H1 (cell line): ENCODE measurements around the gene TRIM22. TPM values are rescaled to one million over a fixed set of nuclear protein-coding genes. Genes with fewer than 3 reads are reported as not detected.

Source experiments
- CTCF ChIA-PET: fragments of 300-600 bp; sonication (Branson Sonifier 250); formaldehyde crosslinking; loops from one replicate; lab custom pipeline; 2021; ENCODE audit not compliant: partially characterized antibody; lab: Charles Lee
- POLR2A ChIA-PET: fragments of 300-600 bp; sonication (Branson Sonifier 250); formaldehyde crosslinking; loops from one replicate; lab custom pipeline; 2021; ENCODE audit warnings: inconsistent platforms; ENCODE audit not compliant: partially characterized antibody; lab: Charles Lee
- DNase-seq, 2 experiments: peaks; one replicate each; pipeline versions ENCODE4 v3.0.0 to v3.0.0-alpha.2; 2010 to 2022; ENCODE audit warnings: low spot score in 2 of 2, low read depth in 1 of 2, mixed read lengths in 1 of 2
- FAIRE-seq: peaks from 2 replicates; lab custom pipeline; 2011; peaks lifted over from hg19 to GRCh38; lab: Jason Lieb, UNC
- H2AFZ ChIP-seq: 2 replicates; pipeline ENCODE4 v1.8.1; 2012; ENCODE audit warnings: low read length, inconsistent platforms
- H2AK5ac ChIP-seq: 2 replicates; pipeline ENCODE4 v1.6.1; 2013; ENCODE audit warnings: low read depth, low read length
- H2BK120ac ChIP-seq: replicated peaks from 2 replicates; pipeline ENCODE3; 2013; ENCODE audit warnings: low read depth, low read length, inconsistent platforms
- H2BK12ac ChIP-seq: 2 replicates; pipeline ENCODE4 v1.6.1; 2013; ENCODE audit warnings: low read depth, low read length
- H2BK15ac ChIP-seq: 2 replicates; pipeline ENCODE4 v1.6.1; 2013; ENCODE audit warnings: low read length
- H2BK20ac ChIP-seq: 2 replicates; pipeline ENCODE4 v1.6.1; 2013; ENCODE audit warnings: low read length
- H2BK5ac ChIP-seq: 2 replicates; pipeline ENCODE4 v1.6.1; 2013; ENCODE audit warnings: low read depth, low read length
- H3K14ac ChIP-seq: 2 replicates; pipeline ENCODE4 v1.6.1; 2013; ENCODE audit warnings: inconsistent platforms; ENCODE audit not compliant: insufficient read length
- H3K18ac ChIP-seq: 2 replicates; pipeline ENCODE4 v1.6.1; 2013; ENCODE audit warnings: low read length; ENCODE audit errors: extremely low read depth
- H3K23ac ChIP-seq: 2 replicates; pipeline ENCODE4 v1.6.1; 2013; ENCODE audit warnings: inconsistent platforms; ENCODE audit not compliant: insufficient read length
- H3K23me2 ChIP-seq: 2 replicates; pipeline ENCODE4 v1.6.1; 2013; ENCODE audit warnings: low read depth, low read length
- H3K27ac ChIP-seq: 2 replicates; pipeline ENCODE4 v1.6.1; 2011; ENCODE audit warnings: low read depth, low read length, inconsistent platforms
- H3K27me3 ChIP-seq, 4 experiments: replicated peaks in 1 of 4; 1 replicate in 1 of 4; 2 replicates in 3 of 4; pipeline versions ENCODE4 v1.6.1 to v1.8.1; 2011 to 2013; ENCODE audit warnings: low read length in 3 of 4, mild to moderate bottlenecking in 3 of 4, inconsistent platforms in 2 of 4, mixed read lengths in 2 of 4, moderate library complexity in 1 of 4; ENCODE audit not compliant: control insufficient read depth in 3 of 4, insufficient read depth in 3 of 4; ENCODE audit errors: extremely low read depth in 1 of 4
- H3K36me3 ChIP-seq, 4 experiments: 2 replicates each; pipeline versions ENCODE4 v1.6.1 to v1.8.1; 2011 to 2013; ENCODE audit warnings: mild to moderate bottlenecking in 4 of 4, low read length in 3 of 4, moderate library complexity in 2 of 4, control low read depth in 1 of 4, inconsistent platforms in 1 of 4; ENCODE audit not compliant: insufficient read depth in 4 of 4, control insufficient read depth in 2 of 4
- H3K4ac ChIP-seq: replicated peaks from 2 replicates; pipeline ENCODE3; 2013; ENCODE audit warnings: low read length, low read depth, mixed read lengths, inconsistent platforms; ENCODE audit not compliant: insufficient read length
- H3K4me1 ChIP-seq, 4 experiments: replicated peaks in 1 of 4; 1 replicate in 1 of 4; 2 replicates in 3 of 4; pipeline versions ENCODE4 v1.6.1 to v1.8.1; 2011 to 2013; ENCODE audit warnings: low read length in 3 of 4, inconsistent platforms in 2 of 4, mixed read lengths in 1 of 4; ENCODE audit not compliant: insufficient read depth in 4 of 4, control insufficient read depth in 3 of 4
- H3K4me2 ChIP-seq, 2 experiments: 2 replicates each; pipeline versions ENCODE4 v1.6.1 to v1.8.1; 2011 to 2013; ENCODE audit warnings: low read depth in 2 of 2, low read length in 2 of 2, control low read depth in 1 of 2, inconsistent platforms in 1 of 2, mild to moderate bottlenecking in 1 of 2; ENCODE audit not compliant: insufficient read depth in 1 of 2
- H3K4me3 ChIP-seq, 4 experiments: fragments of 200-600, 300-600 bp in 1 of 4; sonication (generic), shearing (Covaris generic), sonication (Bioruptor Twin) in 1 of 4; 2 replicates each; pipeline versions ENCODE4 v1.5.1 to v1.8.1; 2011 to 2016; ENCODE audit warnings: low read length in 4 of 4, low read depth in 3 of 4, control low read depth in 2 of 4, inconsistent platforms in 2 of 4, mild to moderate bottlenecking in 2 of 4, mixed read lengths in 1 of 4, moderate library complexity in 1 of 4; ENCODE audit not compliant: insufficient read depth in 2 of 4; ENCODE audit errors: extremely low read depth in 1 of 4
- H3K56ac ChIP-seq: replicated peaks from 2 replicates; pipeline ENCODE3; 2013; ENCODE audit warnings: low read depth, mild to moderate bottlenecking, mixed read lengths, low read length, inconsistent platforms; ENCODE audit not compliant: insufficient read length
- H3K79me1 ChIP-seq: 2 replicates; pipeline ENCODE4 v1.6.1; 2013; ENCODE audit warnings: low read depth, low read length, control low read depth
- H3K79me2 ChIP-seq, 2 experiments: 2 replicates each; pipeline versions ENCODE4 v1.6.1 to v1.8.1; 2012 to 2013; ENCODE audit warnings: low read length in 2 of 2, mild to moderate bottlenecking in 2 of 2, inconsistent platforms in 1 of 2; ENCODE audit not compliant: insufficient read depth in 2 of 2, control insufficient read depth in 1 of 2
- H3K9ac ChIP-seq, 4 experiments: replicated peaks in 1 of 4; 1 replicate in 1 of 4; 2 replicates in 3 of 4; pipeline versions ENCODE4 v1.6.1 to v1.8.1; 2011 to 2013; ENCODE audit warnings: low read depth in 3 of 4, low read length in 3 of 4, control low read depth in 2 of 4, mild to moderate bottlenecking in 2 of 4, moderate library complexity in 2 of 4, inconsistent platforms in 1 of 4; ENCODE audit errors: extremely low read depth in 1 of 4
- H3K9me3 ChIP-seq, 2 experiments: 2 replicates each; pipeline versions ENCODE4 v1.6.1 to v1.8.1; 2012 to 2013; ENCODE audit warnings: mild to moderate bottlenecking in 2 of 2, moderate library complexity in 2 of 2, control low read depth in 1 of 2, inconsistent platforms in 1 of 2, low read depth in 1 of 2, low read length in 1 of 2, mixed read lengths in 1 of 2; ENCODE audit not compliant: insufficient read depth in 2 of 2
- H4K20me1 ChIP-seq, 2 experiments: replicated peaks in 1 of 2; 2 replicates each; pipeline versions ENCODE3 to v1.8.1; 2011 to 2013; ENCODE audit warnings: inconsistent platforms in 2 of 2, low read length in 2 of 2, mild to moderate bottlenecking in 1 of 2; ENCODE audit not compliant: insufficient read depth in 2 of 2, control insufficient read depth in 1 of 2
- H4K5ac ChIP-seq: 2 replicates; pipeline ENCODE4 v1.6.1; 2013; ENCODE audit warnings: low read length, low read depth, mixed read lengths, inconsistent platforms; ENCODE audit not compliant: insufficient read length
- H4K8ac ChIP-seq: 2 replicates; pipeline ENCODE4 v1.8.0; 2013; ENCODE audit warnings: mild to moderate bottlenecking, moderate library complexity, low read length, inconsistent platforms; ENCODE audit not compliant: insufficient read depth; ENCODE audit errors: extremely low read depth
- H4K91ac ChIP-seq: replicated peaks from 2 replicates; pipeline ENCODE3; 2013; ENCODE audit warnings: low read length, mixed read lengths, inconsistent platforms; ENCODE audit not compliant: insufficient read length
- CTBP2 ChIP-seq: IDR thresholded peaks from 2 replicates; pipeline ENCODE4 v1.7.0; 2011; ENCODE audit warnings: borderline replicate concordance, mild to moderate bottlenecking, moderate library complexity, mixed read lengths, low read length; ENCODE audit not compliant: insufficient read depth, insufficient read length
- POLR2A ChIP-seq, 2 experiments: IDR thresholded peaks; 1 replicate in 1 of 2; 2 replicates in 1 of 2; pipeline ENCODE4 v1.6.1; 2011; ENCODE audit warnings: low read depth in 2 of 2, low read length in 2 of 2, mild to moderate bottlenecking in 2 of 2; ENCODE audit errors: control extremely low read depth in 1 of 2
- SAP30 ChIP-seq: fragments of 300-600 bp; sonication (generic); IDR thresholded peaks from 2 replicates; pipeline ENCODE4 v1.7.1; 2012; ENCODE audit warnings: low read length, moderate library complexity, mild to moderate bottlenecking, inconsistent platforms; ENCODE audit not compliant: insufficient read depth, insufficient replicate concordance
- WGBS, 2 experiments: shearing (Covaris generic) in 1 of 2; methylation state at CpG; one replicate each; pipeline versions ENCODE4 v1.1.6 to v1.1.7; 2013 to 2015; ENCODE audit warnings: low lambda C conversion rate in 2 of 2, mixed read lengths in 2 of 2, inconsistent platforms in 1 of 2, low coverage in 1 of 2, missing lambda C conversion rate in 1 of 2; ENCODE audit not compliant: insufficient replicate concordance in 2 of 2, insufficient coverage in 1 of 2, insufficient read length in 1 of 2; ENCODE audit errors: extremely low coverage in 1 of 2, missing lambda C conversion rate in 1 of 2; 5-methylcytosine and 5-hydroxymethylcytosine counted together
- polyA plus RNA-seq, 7 experiments: library from polyadenylated mRNA; depleted of rRNA in 3 of 7; stranded (reverse) in 5 of 7; unstranded in 2 of 7; fragments of >200 nt in 5 of 7; fragments of 200-250 nt in 2 of 7; gene quantifications; 1 replicate in 5 of 7; 2 replicates in 1 of 7; 4 replicates in 1 of 7; pipeline versions ENCODE4 v1.2.1 to v1.2.3, GENCODE V29; 2011 to 2013; ENCODE audit warnings: missing spikeins in 2 of 7, mixed read lengths in 2 of 7
- total RNA-seq: library from RNA; stranded (reverse); fragmentation: NEBNext Ultra II Directional; extraction: Animal tissue kit (Norgen Biotek cat#: 25700); gene quantifications from 2 replicates; pipeline ENCODE4 v1.2.1, GENCODE V29; 2021

The TRIM22 gene
- total and polyA plus RNA-seq, 2 of the 8 experiments (the other 6 are each of a cell fraction or from before 2014, with no cell fraction given), result 56.0 to 82.7 TPM

DNA sequence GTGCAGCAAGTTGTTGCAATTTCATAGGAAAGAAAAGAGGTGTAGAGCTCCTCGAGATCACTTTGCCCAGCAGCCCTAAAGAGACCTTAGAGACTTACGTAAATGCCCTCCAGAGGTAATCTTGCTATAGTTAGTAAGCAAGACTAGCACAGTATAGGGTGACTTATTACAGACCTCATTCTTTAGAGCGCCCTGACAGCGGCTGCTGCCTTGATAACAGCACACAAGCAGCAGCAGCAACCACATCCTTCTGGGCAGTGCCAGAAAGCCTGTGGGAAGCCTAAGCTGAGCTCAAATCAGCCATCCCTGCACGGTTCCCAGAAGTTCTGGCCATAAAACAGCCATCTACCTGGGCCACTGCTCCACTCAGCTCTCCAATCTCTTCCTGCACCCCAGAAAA lies 24.1 kb downstream of the TRIM22 start:
- H3K27me3 ChIP-seq, result peaks cover 0 to 1% (median 0%) of the 10 kb centered on the region in 4 experiments; a peak in 1 of 7 replicates
- H2BK120ac ChIP-seq, result no peak overlapping the region
- H4K91ac ChIP-seq, result no peak overlapping the region
- no peaks in the 10 kb centered on the region for H3K23me2 ChIP-seq
- ChIA-PET CTCF (interaction anchor here (0.8 to 4.5 kb wide), 7 partner anchors 10 to 91 kb away, joined by 3 to 21 read pairs (median 5); partner anchors contain the start of gene TRIM5), POLR2A (no interaction called here)
- no peak overlapping the region for H3K56ac ChIP-seq
- H2BK20ac ChIP-seq, result no peak overlapping the region
- no peak overlapping the region for H2BK12ac ChIP-seq
- H3K79me1 ChIP-seq, result no peaks in the 10 kb centered on the region
- no peaks in the 10 kb centered on the region for H3K4me1 ChIP-seq
- no peak overlapping the region for H3K4me3 ChIP-seq
- no peak overlapping the region for H3K9ac ChIP-seq
- H3K14ac ChIP-seq, result no peak overlapping the region
- no peaks in the 10 kb centered on the region for H3K9me3 ChIP-seq
- H2BK5ac ChIP-seq, result no peak overlapping the region
- H3K27ac ChIP-seq, result no peak overlapping the region
- no peak overlapping the region for H4K8ac ChIP-seq
- H3K23ac ChIP-seq, result no peak overlapping the region
- H3K4me2 ChIP-seq, result no peak overlapping the region
- FAIRE-seq, result no peak
- H4K5ac ChIP-seq, result no peak overlapping the region
- no peak overlapping the region for H2AK5ac ChIP-seq
- peaks cover 3 to 13% (median 7%) of the 10 kb centered on the region in 4 experiments; a peak in 6 of 8 replicates for H3K36me3 ChIP-seq
- no peak for DNase-seq
- no peak overlapping the region for H2BK15ac ChIP-seq
- H2AFZ ChIP-seq, result no peak overlapping the region
- H3K79me2 ChIP-seq, result no peaks in the 10 kb centered on the region
- 92% methylated on average over 5 of the region's 5 CpGs; no CpG with 5 or more reads in 1 of the 2 experiments for WGBS, 2 experiments
- H3K4ac ChIP-seq, result no peak overlapping the region
- H3K18ac ChIP-seq, result no peak overlapping the region
- no peaks in the 10 kb centered on the region for H4K20me1 ChIP-seq
- TF ChIP-seq CTBP2 (no peak), POLR2A (IDR thresholded peaks at IDR 0.05; ENCODE audit: control extremely low read depth in 1 of 2, low read depth in 2 of 2, low read length in 2 of 2) (no peak), SAP30 (no peak)
